GM21576 (cell line): ENCODE results near the gene YPEL4.

Experiments used
- ATAC-seq: cut with Tn5 transposase; IDR thresholded peaks from one replicate; pipeline ENCODE4 v1.9.1; 2021; ENCODE audit warnings: mild to moderate bottlenecking, moderate library complexity; ENCODE audit not compliant: unreplicated experiment

The YPEL4 gene

GRCh38 chr11:57596266-57596885 is 53.3 kb downstream of the YPEL4 start:
- no peak for ATAC-seq
